Measurements from ENCODE around the gene EIF2D.

EIF2D gene

GRCh38 chr1:206547104-206547503 lies 65.2 kb downstream of the EIF2D start:
- no peak for DNase-seq (ENCODE audit: low read depth, low spot score)

- no peak for DNase-seq (ENCODE audit: low read depth, low spot score)
These were observed 66.9 kb downstream of the EIF2D start for GRCh38 chr1:206545351-206545750.

GRCh38 chr1:206544562-206545257 lies 67.6 kb downstream of the EIF2D start:
- DNase-seq (ENCODE audit: low read depth, low spot score) = peak; percentile 67
